OCI-LY1 (cell line): Measurements from ENCODE around the gene CENPL.
"Not testable (repeated sequence)": the region's sequence is repeated elsewhere in the genome, so short reads cannot be mapped to it uniquely, and the experiment has no call there.

Source experiments
- EZH2 ChIP-seq: fragments of 200-600 bp; sonication (generic), shearing (Covaris generic); IDR thresholded peaks from 2 replicates; pipeline ENCODE4 v1.8.0; 2017; ENCODE audit warnings: borderline replicate concordance, mixed run types, mild to moderate bottlenecking, antibody characterized with exemption, low read length, moderate library complexity, mixed read lengths
- TF ChIP-seq, protein P1 (sequence below): fragments of 200-600 bp; sonication (generic), shearing (Covaris generic); IDR thresholded peaks from 2 replicates; pipeline ENCODE4 v1.5.1; 2017; ENCODE audit warnings: mild to moderate bottlenecking, antibody characterized with exemption, low read length, moderate library complexity, mixed read lengths

DNA sequence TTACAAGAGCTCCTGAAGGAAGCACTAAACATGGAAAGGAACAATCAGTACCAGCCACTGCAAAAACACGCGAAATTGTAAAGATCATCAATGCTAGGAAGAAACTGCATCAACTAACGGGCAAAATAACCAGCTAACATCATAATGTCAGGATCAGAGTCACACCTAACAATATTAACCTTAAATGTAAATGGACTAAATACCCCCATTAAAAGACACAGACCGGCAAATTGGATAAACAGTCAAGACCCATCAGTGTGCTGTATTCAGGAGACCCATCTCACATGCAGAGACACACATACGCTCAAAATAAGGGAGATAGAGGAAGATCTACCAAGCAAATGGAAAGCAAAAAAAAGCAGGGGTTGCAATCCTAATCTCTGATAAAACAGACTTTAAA is 11.0 kb downstream of the CENPL start:
- TF ChIP-seq, protein P1, sequence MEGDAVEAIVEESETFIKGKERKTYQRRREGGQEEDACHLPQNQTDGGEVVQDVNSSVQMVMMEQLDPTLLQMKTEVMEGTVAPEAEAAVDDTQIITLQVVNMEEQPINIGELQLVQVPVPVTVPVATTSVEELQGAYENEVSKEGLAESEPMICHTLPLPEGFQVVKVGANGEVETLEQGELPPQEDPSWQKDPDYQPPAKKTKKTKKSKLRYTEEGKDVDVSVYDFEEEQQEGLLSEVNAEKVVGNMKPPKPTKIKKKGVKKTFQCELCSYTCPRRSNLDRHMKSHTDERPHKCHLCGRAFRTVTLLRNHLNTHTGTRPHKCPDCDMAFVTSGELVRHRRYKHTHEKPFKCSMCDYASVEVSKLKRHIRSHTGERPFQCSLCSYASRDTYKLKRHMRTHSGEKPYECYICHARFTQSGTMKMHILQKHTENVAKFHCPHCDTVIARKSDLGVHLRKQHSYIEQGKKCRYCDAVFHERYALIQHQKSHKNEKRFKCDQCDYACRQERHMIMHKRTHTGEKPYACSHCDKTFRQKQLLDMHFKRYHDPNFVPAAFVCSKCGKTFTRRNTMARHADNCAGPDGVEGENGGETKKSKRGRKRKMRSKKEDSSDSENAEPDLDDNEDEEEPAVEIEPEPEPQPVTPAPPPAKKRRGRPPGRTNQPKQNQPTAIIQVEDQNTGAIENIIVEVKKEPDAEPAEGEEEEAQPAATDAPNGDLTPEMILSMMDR, result not testable (repeated sequence)
- TF ChIP-seq EZH2, result not testable (repeated sequence)
